NCI-H1105 (cell line): ENCODE data around the gene KDF1.
"Not testable (repeated sequence)": the region's sequence is repeated elsewhere in the genome, so short reads cannot be mapped to it uniquely, and the experiment has no call there.

Experiments used
- DNase-seq: peaks from one replicate; lab custom pipeline; 2025; lab: John Stamatoyannopoulos, UW

KDF1 gene

DNA sequence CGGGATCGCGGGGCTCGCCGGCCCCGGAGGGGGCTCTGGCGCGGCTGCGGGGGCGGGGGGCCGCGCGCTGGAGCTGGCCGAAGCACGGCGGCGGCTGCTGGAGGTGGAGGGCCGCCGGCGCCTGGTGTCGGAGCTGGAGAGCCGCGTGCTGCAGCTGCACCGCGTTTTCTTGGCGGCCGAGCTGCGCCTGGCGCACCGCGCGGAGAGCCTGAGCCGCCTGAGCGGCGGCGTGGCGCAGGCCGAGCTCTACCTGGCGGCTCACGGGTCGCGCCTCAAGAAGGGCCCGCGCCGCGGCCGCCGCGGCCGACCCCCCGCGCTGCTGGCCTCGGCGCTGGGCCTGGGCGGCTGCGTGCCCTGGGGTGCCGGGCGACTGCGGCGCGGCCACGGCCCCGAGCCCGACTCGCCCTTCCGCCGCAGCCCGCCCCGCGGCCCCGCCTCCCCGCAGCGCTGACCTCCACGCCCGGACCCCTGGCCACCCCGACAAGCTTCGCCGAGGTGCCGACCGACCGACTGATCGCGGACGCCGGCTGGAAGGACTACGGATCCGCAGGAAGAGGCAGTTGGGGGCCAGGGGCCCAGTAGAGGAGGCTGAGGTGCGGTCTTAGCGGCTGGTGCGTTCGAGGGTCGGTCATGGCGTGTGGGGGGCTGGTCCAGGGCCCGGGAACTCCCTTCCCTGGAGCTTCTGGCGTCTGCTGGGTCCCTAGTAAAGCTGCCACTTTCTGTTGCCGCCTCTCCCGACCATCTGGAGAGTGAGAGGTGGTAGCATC lies 33.9 kb upstream of the KDF1 start:
- DNase-seq: peak; percentile 23

DNA sequence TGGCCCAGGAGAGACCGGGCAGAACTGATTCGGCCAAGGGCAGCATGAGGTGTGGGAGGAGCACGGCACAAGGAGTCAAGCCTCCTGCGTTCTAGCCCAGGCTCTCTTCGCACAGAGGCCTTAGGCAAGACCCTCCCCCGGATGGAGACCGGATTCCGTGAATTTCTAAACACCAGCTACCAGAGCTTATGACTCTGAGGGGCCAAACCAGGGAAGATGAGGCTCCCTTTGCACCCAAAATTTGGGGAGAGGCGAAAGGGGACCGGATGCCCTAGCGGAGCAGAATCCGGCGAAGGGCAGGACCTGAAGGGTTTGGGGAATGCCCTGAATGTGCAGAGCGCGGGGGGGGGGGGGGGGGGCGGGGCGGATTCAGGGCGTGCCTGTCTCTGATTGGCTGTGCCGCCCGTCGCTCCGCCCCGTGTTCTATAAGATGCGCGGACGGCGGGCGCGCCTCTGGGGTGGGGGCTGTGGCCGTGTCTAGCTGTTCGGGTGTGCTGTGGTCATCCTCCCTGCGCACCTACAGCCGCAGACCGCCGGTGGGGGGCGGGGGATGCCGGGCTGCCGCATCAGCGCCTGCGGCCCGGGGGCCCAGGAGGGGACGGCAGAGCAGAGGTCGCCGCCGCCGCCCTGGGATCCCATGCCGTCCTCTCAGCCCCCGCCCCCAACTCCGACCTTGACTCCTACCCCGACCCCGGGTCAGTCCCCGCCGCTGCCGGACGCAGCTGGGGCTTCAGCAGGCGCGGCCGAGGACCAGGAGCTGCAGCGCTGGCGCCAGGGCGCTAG lies 33.2 kb upstream of the KDF1 start, which contains the start of gene TRNP1:
TRNP1 (plus strand) TSS at position 456 of the 783 bp plus-strand sequence; CDS start at position 551, 95 bp downstream.
- peak; percentile 65 for DNase-seq

DNA sequence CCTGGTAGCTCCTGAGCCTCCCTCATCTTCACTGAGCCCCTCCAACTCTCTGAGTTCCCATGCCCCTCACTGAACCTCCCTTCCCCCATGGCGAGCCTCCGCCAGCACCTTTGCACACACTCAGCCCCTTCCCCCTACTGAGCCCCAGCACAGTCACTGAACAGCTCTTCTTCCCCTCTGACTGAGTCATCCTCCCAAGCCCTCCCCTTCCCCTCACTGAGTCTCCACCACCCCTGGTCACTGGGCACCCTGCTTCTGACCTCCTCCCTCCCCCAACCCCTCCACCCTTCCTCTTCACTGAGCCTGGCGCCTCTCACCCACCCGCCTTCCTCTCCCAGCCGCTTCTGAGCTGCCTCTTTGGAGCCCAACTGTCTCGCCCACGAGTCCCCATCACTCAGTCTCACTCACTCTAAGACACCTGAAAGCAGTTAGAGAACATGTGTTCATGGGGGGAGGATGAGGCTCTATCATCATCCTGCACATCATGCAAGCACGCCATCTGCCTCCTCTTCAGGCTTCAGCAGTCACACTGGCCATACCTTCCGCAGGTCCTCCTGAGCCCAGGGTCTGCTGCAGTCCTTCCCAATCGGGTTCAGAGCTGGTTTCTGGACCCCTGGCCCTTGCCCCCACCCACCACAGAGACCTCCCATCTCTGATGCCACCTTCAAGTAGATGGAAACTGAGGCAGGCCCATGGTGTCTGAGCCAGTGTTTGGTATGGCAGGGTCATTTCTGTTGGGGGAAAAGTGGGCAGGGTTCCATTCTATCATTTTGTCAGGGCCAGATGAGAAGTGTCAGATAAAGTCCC lies 31.2 kb upstream of the KDF1 start:
- DNase-seq: no peak

DNA sequence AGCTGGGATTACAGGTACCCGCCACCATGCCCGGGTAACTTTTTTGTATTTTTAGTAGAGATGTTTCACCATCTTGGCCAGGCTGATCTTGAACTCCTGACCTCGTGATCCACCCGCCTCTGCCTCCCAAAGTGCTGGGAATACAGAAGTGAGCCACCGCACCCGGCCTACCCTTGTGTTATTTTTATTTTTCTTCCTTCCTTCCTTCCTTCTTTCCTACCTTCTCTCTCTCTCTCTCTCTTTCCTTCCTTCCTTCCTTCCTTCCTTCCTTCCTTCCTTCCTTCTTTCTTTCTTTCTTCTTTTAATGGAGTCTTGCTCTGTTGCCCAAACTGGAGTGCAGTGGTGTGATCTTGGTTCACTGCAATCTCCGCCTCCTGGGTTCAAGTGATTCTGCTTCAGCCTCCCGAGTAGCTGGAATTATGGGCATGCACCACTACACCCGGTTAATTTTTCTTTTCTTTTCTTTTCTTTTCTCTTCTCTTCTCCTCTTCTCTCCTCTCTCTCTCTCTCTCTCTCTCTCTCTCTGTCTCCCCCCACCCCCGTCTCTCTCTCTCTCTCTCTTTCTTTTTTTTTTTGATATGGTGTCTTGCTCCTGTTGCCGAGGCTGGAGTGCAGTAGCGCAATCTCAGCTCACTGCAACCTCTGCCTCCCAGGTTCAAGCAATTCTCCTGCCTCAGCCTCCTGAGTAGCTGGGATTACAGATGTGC lies 29.3 kb upstream of the KDF1 start:
- not testable (repeated sequence) for DNase-seq

DNA sequence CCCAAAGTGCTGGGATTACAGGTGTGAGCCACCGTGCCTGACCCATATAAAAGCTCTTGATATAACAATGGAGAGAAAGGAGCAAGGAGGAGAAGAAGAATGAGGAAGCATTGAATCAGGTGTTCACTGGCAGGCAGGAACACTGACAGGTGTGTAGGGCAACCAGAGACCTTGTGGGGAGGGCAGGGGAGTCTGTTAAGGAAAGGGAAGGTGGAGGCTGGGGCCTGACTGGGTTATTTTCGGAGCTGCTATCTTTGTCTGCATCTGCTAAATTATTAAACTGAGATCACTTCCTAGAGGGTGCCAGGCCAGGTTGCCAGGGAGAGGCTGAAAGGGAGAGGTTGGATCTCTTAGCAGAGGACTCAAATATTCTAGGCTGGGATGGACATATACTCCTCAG lies 26.4 kb upstream of the KDF1 start:
- no peak for DNase-seq

DNA sequence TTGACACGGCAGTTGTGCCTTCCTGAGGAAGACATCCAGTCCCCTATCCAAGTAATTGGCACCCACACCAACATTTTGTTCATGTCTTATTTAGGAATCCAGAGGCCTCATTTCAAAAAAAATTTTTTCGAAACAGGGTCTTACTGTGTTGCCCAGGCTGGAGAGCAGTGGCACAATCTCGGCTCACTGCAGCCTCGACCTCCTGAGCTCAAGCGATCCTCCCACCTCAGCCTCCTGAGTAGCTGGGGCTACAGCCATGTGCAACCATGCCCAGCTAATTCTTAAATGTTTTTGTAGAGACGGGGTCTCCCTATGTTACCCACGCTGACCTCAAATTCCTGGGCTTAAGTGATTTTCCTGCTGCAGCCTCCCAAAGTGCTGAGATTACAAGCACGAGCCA lies 24.0 kb upstream of the KDF1 start:
- DNase-seq: no peak

DNA sequence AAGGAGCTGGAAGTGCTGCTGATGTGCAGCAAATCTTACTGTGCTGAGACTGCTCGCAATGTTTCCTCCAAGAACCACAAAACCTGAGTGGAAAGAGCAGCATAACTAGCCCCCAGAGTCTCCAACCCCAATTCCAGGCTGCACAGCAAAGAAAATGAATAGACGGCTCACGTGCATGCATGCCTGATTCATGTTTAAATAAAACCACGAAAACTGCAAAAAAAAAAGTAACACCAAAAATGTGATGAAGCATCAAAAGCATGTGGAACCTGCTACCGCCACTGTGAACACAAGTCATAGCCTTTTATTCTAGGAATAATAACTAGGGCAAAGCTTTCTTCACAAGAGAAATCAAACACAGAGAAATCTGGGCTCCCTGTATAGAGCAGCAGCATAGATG lies 23.6 kb upstream of the KDF1 start:
- no peak for DNase-seq

DNA sequence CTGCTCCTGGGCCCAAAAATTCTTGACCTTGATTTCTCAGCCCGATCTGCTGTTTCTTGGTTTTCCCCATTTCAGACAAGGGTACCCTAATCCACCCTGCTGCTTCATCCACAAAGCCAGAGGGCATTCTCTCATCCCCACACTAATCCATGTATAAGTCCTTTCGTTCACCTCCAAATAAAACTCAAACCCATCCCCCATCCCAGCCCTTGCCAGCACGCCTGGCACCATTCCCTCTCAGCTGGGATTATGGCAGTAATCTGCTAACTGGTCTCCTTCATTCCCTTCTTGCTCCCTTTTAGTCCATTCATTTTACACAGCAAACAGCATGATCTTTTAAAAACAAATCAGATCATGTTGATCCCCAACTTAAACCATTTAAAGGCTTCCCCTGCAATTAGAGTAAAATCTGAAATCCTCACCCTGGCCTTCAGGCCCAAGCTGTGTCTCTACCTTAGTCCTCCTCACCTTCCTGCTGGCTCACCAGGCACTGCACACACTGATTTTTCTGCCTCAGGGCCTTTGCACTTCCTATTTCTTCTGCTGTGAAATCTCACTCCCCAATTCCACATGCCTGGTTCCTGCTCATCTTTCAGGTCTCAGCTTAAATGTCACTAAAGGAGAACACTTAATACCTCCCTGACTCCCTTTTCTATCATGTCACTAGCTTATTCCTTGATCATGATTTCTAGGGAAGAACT lies 21.0 kb upstream of the KDF1 start:
- no peak for DNase-seq

DNA sequence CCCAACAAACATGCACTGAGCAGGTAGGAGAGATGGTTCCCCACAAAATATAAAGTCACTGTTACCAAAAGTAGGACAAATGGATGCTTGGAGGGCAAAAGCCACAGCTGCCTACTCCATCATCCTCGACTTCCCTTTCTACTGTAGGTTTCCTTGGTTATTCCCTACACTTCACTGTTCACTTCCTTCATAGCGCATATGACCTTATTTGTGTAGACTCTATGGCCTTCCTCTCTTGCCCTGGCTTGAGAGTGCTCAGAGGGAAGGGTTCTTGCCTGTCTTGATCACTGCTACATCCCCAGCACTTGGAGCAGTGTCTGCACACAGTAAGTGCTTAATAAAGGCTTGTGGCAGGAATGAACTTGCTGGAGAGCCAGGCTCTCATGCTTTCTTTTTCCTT lies 18.6 kb upstream of the KDF1 start:
- no peak for DNase-seq

DNA sequence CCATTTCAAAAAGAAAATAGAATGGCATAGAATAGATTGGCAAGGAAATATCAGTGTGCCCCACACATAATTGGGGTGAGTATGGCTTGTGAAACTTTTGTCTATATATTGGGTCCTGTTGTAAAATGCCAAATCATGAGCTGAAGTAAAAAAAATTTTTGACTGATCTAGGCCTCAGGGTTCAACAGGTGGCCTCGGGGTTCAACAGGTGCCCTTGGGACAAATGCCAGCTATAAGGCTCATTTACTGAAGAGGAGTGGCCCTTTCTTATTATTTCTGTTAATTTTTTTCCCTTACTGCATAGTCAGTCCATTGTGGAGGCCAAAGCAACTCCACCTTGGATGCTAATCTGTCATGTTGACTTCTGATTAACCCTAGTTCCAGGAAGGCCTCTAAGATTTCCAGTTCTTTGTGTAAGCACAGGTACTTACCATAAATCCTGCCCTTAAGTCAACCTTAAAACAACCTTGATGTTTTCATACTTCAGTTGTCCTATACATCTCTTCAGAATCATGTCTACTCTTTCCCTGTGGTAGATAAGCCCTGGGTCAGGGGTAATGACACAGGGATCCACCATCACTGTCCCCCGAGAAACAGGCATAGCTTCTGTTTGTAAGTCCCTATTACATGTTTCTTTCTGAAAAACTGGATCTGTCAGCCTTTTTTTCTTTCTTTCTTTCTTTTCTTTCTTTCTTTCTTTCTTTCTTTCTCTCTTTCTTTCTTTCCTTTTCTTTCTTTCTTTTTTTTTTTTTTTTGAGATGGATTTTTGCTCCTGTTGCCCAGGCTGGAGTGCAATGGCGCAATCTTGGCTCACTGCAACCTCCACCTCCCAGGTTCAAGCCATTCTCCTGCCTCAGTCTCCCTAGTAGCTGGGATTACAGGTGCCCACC lies 16.6 kb upstream of the KDF1 start:
- no peak for DNase-seq

DNA sequence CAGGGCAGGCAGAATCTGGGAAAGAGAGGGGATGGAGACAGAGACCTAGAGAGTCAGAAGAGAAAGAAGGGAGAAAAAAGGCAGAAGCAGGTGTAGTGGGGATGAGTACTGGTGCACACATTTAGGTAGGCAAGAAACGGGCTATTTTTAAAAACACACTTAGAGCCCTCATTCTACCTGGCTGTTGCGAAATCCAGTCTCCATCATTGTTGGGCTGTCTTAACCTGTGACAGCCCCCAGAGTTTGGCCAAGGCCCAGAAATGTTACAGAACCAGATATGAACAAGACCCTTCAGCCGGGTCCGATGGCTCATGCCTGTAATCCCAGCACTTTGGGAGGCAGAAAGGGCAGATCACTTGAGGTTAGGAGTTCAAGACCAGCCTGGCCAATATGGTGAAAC lies 12.6 kb upstream of the KDF1 start:
- no peak for DNase-seq

DNA sequence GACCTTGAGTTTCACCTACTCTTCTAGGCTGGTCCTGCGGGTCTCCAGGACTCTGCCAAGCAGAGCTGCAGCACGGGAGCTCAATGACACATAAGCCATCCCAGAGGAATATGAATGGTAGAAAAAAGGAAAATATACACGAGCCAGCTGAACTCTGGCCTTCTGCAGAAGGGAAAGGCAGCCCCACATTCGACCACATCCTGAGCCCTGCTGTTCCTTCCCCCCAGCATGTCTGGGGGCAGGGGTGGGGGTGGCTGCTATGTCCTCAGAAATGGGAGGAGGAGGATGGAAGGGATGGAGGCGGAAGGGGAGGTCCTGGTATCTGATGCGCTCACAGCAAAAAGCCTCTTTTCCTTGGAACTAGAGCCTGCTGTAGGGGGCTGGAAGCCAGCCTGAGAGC lies 12.1 kb upstream of the KDF1 start:
- no peak for DNase-seq

DNA sequence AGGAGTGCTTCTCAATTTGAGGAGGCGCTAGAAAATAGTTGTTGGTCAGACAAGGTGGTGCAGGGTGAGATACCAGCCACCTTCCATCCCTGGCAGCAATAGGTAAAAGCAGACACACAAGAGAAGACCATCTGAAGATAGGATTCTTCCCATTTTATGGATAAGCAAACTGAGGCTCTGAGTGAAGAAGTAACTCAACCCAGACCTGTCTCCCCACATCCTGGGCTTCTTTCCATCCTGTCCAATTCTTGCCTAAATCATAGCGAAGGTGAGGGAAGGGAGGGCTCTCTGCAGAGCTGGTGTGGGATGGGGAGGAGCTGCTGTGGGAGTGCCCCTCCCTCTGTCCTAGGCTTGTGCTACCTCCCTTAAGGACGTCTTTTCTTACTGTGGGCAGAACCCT lies 11.3 kb upstream of the KDF1 start:
- no peak for DNase-seq

DNA sequence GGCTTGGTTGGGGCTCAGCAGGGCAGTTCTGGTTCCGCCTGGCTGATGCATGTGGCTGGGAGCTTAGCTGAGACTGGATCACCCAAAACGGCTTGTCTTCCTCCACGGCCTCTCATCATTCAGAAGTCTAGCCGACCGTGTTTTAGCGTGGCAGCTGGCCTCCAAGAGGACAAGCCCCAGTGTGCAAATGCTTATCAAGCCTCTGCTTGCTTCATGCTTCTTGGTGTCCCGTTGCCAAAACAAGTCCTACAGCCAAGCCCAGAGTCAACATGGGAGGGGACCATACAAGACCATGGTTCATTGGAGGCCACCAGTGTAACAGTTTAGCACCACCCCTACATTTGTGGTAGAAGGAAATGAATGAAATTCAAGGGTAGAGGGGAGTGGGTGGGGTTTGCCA lies 10.5 kb upstream of the KDF1 start:
- DNase-seq: no peak

DNA sequence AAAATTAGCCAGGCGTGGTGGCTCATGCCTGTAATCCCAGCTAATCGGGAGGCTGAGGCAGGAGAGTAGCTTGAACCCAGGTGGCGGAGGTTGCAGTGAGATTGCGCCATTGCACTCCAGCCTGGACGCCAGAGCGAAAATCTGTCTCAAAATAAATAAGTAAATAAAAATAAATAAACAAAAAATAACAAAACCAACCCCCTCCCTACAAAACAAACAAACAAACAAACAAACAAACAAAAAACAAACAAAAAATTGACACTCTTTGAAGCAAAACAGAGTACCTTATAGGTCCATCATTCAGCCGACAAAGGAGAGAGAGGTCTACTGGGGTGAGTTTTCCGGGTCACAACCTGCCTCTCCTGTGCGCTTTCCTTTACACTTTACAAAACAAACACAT lies 5.4 kb upstream of the KDF1 start:
- DNase-seq: no peak

DNA sequence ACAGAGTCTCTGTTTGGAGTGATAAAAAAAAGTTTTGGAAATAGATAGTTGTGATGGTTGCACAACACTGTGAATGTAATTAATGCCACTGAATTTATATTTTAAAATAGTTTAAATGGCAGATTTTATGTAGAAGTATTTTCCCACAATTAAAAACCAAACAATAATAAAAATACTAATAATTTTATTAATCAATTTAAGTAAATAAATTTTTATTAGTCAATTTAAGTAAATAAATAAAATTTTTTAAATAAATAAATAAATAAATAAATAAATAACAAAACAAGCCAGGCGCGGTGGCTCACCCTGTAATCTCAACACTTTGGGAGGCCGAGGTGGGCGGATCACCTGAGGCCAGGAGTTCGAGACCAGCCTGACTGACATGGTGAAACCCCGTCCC lies 4.9 kb upstream of the KDF1 start:
- DNase-seq: no peak

DNA sequence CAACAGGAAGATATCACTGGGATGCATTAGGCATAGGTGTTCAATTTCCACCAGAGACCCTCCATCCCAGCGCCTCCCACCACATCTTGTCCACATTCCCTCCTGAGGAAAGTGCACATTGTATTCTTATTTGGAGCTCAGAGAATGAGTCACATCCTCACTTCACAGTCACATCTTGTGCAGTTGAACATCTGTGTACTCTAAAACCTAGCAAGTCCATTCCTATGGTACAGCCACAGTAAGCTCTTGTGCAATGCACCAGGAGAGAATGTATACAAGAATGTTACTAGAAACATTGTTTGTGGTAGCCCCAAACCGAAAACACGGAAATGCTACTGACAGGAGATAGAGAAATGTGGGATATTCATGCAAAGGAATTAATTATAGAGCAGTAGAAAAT lies 1.6 kb upstream of the KDF1 start:
- no peak for DNase-seq

DNA sequence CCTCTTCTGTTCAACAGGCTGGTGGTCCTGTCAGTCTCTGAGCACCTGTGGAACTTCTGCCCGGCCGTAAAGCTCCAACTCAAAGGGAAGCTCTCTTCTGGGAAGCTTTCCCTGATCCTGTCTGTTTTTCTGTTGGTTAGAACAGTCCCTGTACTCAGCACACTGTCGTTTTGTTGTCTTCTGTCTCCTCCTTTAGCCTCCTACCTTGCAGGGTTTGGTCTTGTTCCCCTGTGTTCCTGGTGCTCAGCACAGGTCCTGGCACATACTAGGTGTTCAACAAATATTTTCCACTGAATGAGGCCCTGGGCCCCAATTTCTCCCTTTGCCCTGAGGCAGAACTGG lies 328 bp upstream of the KDF1 start:
- DNase-seq: no peak

DNA sequence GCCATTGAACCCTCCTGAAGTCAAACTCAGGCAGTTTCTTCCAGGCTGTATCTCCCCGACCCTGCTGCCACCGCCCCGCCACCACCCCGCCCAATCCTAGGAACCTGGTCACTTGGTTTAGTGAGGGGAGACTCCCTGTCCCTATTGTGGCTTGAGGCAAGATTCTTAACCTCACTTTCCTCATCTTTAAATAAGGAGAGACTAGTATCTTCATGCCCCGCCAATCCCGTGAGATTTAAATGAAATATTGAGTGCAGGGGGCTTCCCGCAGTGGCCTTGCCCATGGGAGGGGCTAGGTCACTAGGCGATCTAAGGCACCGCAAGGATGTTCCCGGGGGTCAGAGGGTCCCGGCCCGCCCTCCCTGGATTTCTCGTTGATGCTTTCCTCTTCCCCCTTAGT lies 998 bp downstream of the KDF1 start:
- no peak for DNase-seq

DNA sequence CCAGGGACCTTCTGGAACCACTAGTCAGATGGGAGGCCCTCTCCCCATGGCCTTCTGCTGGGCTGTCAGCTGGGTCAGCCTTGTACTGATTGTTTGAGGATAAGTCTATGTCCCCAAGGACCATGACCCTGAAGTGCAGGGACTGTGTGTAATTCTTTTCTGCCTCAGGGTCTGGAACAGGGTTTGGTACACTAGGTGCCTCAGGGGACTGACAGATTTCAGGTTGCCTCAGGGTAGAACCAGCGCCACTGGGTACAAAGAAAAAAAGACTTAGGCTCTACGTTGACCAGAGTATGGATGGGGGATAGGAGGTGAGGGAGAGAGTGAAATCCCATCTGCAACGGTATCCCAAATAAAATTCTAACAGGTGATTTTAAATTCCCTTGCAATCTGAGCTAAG lies 3.0 kb downstream of the KDF1 start:
- no peak for DNase-seq

DNA sequence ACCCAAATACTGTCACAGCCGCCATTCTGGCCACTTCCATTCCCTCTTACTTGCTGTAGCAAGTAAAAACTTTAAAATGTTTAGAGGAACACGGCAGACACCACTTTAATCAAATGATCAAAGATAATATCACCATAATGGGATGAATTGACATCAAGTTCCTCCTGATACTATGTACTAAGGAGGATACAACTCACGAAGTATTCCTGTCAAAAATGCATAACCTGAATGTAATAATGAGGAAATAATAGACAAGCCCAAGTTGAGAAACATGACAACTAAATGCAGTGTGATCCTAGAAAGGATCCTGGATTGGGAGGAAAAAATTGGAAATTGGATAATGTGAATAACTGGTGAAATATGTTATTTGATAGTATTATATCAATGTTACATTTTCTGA lies 3.9 kb downstream of the KDF1 start:
- no peak for DNase-seq
